ENCODE data around the gene KLHL26.

Gene KLHL26

GRCh38 chr19:18603255-18603957 lies 33.4 kb upstream of the KLHL26 start:
- DNase-seq, result no peak

GRCh38 chr19:18603958-18604819 lies 32.6 kb upstream of the KLHL26 start:
- no peak for DNase-seq

GRCh38 chr19:18604820-18605159 lies 32.0 kb upstream of the KLHL26 start:
- no peak for DNase-seq

- no peak for DNase-seq
These were observed 31.7 kb upstream of the KLHL26 start for GRCh38 chr19:18605196-18605545.

- no peak for DNase-seq
These were observed 31.1 kb upstream of the KLHL26 start for GRCh38 chr19:18605546-18606280.

- no peak for DNase-seq
These were observed 30.3 kb upstream of the KLHL26 start, which contains the start of gene CRLF1 for GRCh38 chr19:18606281-18607225. TSS of gene CRLF1 (minus strand) at chr19:18606799. CDS start at chr19:18606656, 143 bp downstream.

- DNase-seq, result no peak
These were observed 29.4 kb upstream of the KLHL26 start for GRCh38 chr19:18607226-18608101.

GRCh38 chr19:18608102-18608804 lies 28.6 kb upstream of the KLHL26 start:
- no peak for DNase-seq

GRCh38 chr19:18608805-18609716 lies 27.8 kb upstream of the KLHL26 start:
- no peak for DNase-seq

- no peak for DNase-seq
These were observed 27.1 kb upstream of the KLHL26 start for GRCh38 chr19:18609717-18610051.

- no peak for DNase-seq
These were observed 26.6 kb upstream of the KLHL26 start for GRCh38 chr19:18610245-18610555.

GRCh38 chr19:18610556-18611326 lies 26.1 kb upstream of the KLHL26 start:
- DNase-seq, result no peak

GRCh38 chr19:18611327-18612050 lies 25.3 kb upstream of the KLHL26 start:
- no peak for DNase-seq

GRCh38 chr19:18612051-18612771 lies 24.6 kb upstream of the KLHL26 start:
- no peak for DNase-seq

GRCh38 chr19:18612772-18613588 lies 23.8 kb upstream of the KLHL26 start, which contains the start of gene TMEM59L:
TSS of gene TMEM59L (plus strand) at chr19:18612870. CDS start at chr19:18612959, 89 bp downstream.
- DNase-seq, result no peak

GRCh38 chr19:18613589-18614234 lies 23.1 kb upstream of the KLHL26 start:
- no peak for DNase-seq
